SK-N-SH (cell line): ENCODE measurements around the gene NDST4. TPM values are rescaled to one million over a fixed set of nuclear protein-coding genes. Genes with fewer than 3 reads are reported as not detected.

Experiments used
- CTCF ChIA-PET: fragments of 300-600, 350-600 bp; formaldehyde crosslinking; extraction: SDS; loops from one replicate; lab custom pipeline; 2021; lab: Yijun Ruan, JAX
- POLR2A ChIA-PET: fragments of 350-600 bp; sonication (Branson Sonifier 250); formaldehyde crosslinking; extraction: SDS; loops from one replicate; lab custom pipeline; 2020; ENCODE audit warnings: antibody characterized with exemption, inconsistent platforms; lab: Yijun Ruan, JAX
- DNase-seq: peaks from one replicate; pipeline ENCODE4 v3.0.0; 2012
- H2AFZ ChIP-seq: fragments of 200-600 bp; sonication (generic); 2 replicates; pipeline ENCODE4 v1.8.1; 2016; ENCODE audit warnings: antibody characterized with exemption, mild to moderate bottlenecking, low read depth
- H3F3A ChIP-seq: fragments of 200-600 bp; sonication (generic); replicated peaks from 2 replicates; pipeline ENCODE3; 2016; ENCODE audit warnings: antibody characterized with exemption, mild to moderate bottlenecking; ENCODE audit not compliant: insufficient read depth
- H3K27ac ChIP-seq, 2 experiments: fragments of 200-500 bp in 1 of 2; fragments of 200-600 bp in 1 of 2; sonication (Bioruptor generic) in 1 of 2; sonication (generic), shearing (Covaris generic) in 1 of 2; 2 replicates each; pipeline versions ENCODE4 v1.5.1 to v1.6.1; 2014 to 2016; ENCODE audit warnings: low read depth in 2 of 2, inconsistent platforms in 1 of 2, low read length in 1 of 2, mild to moderate bottlenecking in 1 of 2, mixed read lengths in 1 of 2
- H3K27me3 ChIP-seq: fragments of 200-600 bp; sonication (generic), shearing (Covaris generic); 2 replicates; pipeline ENCODE4 v1.6.1; 2016; ENCODE audit warnings: mixed run types; ENCODE audit not compliant: insufficient read depth
- H3K36me3 ChIP-seq, 2 experiments: fragments of 200-500 bp in 1 of 2; fragments of 200-600 bp in 1 of 2; sonication (Bioruptor generic) in 1 of 2; sonication (generic) in 1 of 2; replicated peaks in 1 of 2; 2 replicates each; pipeline versions ENCODE3 to v1.5.1; 2014 to 2016; ENCODE audit warnings: low read length in 1 of 2, mild to moderate bottlenecking in 1 of 2; ENCODE audit not compliant: insufficient read depth in 2 of 2, control insufficient read depth in 1 of 2
- H3K4me1 ChIP-seq, 2 experiments: fragments of 200-500 bp in 1 of 2; fragments of 200-600 bp in 1 of 2; sonication (Bioruptor generic) in 1 of 2; sonication (generic), shearing (Covaris generic) in 1 of 2; 2 replicates each; pipeline versions ENCODE4 v1.5.1 to v1.6.1; 2014 to 2016; ENCODE audit warnings: low read depth in 1 of 2, low read length in 1 of 2, mixed run types in 1 of 2; ENCODE audit not compliant: insufficient read depth in 2 of 2, control insufficient read depth in 1 of 2
- H3K4me2 ChIP-seq: fragments of 200-600 bp; sonication (generic), shearing (Covaris generic); 2 replicates; pipeline ENCODE4 v1.6.1; 2017; ENCODE audit warnings: mixed run types
- H3K4me3 ChIP-seq, 2 experiments: fragments of 200-500 bp in 1 of 2; fragments of 200-600 bp in 1 of 2; sonication (Bioruptor generic) in 1 of 2; sonication (generic), shearing (Covaris generic) in 1 of 2; 2 replicates each; pipeline versions ENCODE4 v1.5.1 to v1.8.1; 2014 to 2016; ENCODE audit warnings: low read depth in 2 of 2, inconsistent platforms in 1 of 2, low read length in 1 of 2, mild to moderate bottlenecking in 1 of 2, mixed read lengths in 1 of 2, moderate library complexity in 1 of 2
- H3K79me2 ChIP-seq: fragments of 200-600 bp; sonication (generic); 2 replicates; pipeline ENCODE4 v1.8.1; 2017; ENCODE audit warnings: mild to moderate bottlenecking; ENCODE audit not compliant: insufficient read depth
- H3K9ac ChIP-seq: fragments of 200-600 bp; sonication (generic); 2 replicates; pipeline ENCODE4 v1.6.1; 2017; ENCODE audit warnings: mixed run types
- H3K9me2 ChIP-seq: fragments of 200-600 bp; sonication (generic); 2 replicates; pipeline ENCODE4 v1.6.1; 2017; ENCODE audit warnings: mixed run types
- H3K9me3 ChIP-seq: fragments of 200-600 bp; sonication (generic); 2 replicates; pipeline ENCODE4 v1.6.1; 2017; ENCODE audit warnings: mixed run types, mild to moderate bottlenecking, moderate library complexity
- H4K20me1 ChIP-seq: fragments of 200-600 bp; sonication (generic); 2 replicates; pipeline ENCODE4 v1.6.1; 2017; ENCODE audit warnings: mild to moderate bottlenecking, mixed run types; ENCODE audit not compliant: insufficient read depth
- CTCF ChIP-seq: fragments of 200-600 bp; sonication (generic); IDR thresholded peaks from 2 replicates; pipeline ENCODE4 v1.6.1; 2017; ENCODE audit warnings: antibody characterized with exemption, mild to moderate bottlenecking, moderate library complexity
- EZH2phosphoT487 ChIP-seq: fragments of 200-600 bp; sonication (generic); IDR thresholded peaks from 2 replicates; pipeline ENCODE4 v1.6.1; 2017; ENCODE audit warnings: low read depth, mixed run types, mild to moderate bottlenecking, antibody characterized with exemption, moderate library complexity, borderline replicate concordance
- MAX ChIP-seq: IDR thresholded peaks from 2 replicates; pipeline ENCODE4 v1.4.0; 2012; ENCODE audit warnings: low read depth
- NRF1 ChIP-seq: IDR thresholded peaks from 2 replicates; pipeline ENCODE4 v1.6.1; 2012; ENCODE audit warnings: low read depth, mild to moderate bottlenecking, low read length
- PBX3 ChIP-seq: IDR thresholded peaks from 2 replicates; pipeline ENCODE4; 2012
- RAD21 ChIP-seq: IDR thresholded peaks from 2 replicates; pipeline ENCODE4 v1.6.1; 2012; ENCODE audit warnings: mild to moderate bottlenecking, low read length
- SIN3A ChIP-seq: IDR thresholded peaks from 2 replicates; pipeline ENCODE4 v1.6.1; 2012; ENCODE audit warnings: low read depth, mild to moderate bottlenecking, low read length, moderate library complexity, borderline replicate concordance
- SMC3 ChIP-seq: IDR thresholded peaks from 2 replicates; pipeline ENCODE4 v1.6.1; 2012; ENCODE audit warnings: low read depth, low read length, improper control_type of control experiment
- WGBS: methylation state at CpG from one replicate; pipeline ENCODE4 v1.1.6; 2017; ENCODE audit warnings: low lambda C conversion rate; 5-methylcytosine and 5-hydroxymethylcytosine counted together
- polyA plus RNA-seq, 3 experiments: library from polyadenylated mRNA; depleted of rRNA; stranded (reverse); fragments of >200 nt; gene quantifications; 2 replicates each; pipeline ENCODE4 v1.2.3, GENCODE V29; 2012
- small RNA-seq, 7 experiments: library from RNA; depleted of rRNA; stranded (forward); fragments of <200 nt; gene quantifications; one replicate each; pipeline ENCODE3, GENCODE V24; 2012

Gene NDST4
- polyA plus RNA-seq, 1 of the 3 experiments (the other 2 are of a cell fraction): not detected

- CTCF ChIA-PET: interaction anchor here (0.8 to 1.6 kb wide), 6 partner anchors 9 to 1072 kb away, joined by 3 to 6 read pairs (median 4); no protein-coding TSS in a partner anchor
- TF ChIP-seq SMC3 (peak; percentile 10; the same call in 1 of the 2 replicates), EZH2phosphoT487 (no peak), MAX (no peak), PBX3 (no peak), CTCF (peak; percentile 49), RAD21 (peak; percentile 65), NRF1 (no peak), SIN3A (no peak)
- no peak overlapping the region; a peak in 1 of 4 replicates for H3K4me3 ChIP-seq
- no peaks in the 10 kb centered on the region for H3F3A ChIP-seq
- no peaks in the 10 kb centered on the region for H3K9me2 ChIP-seq
- no peak overlapping the region for H2AFZ ChIP-seq
- H3K27me3 ChIP-seq: no peaks in the 10 kb centered on the region
- no peaks in the 10 kb centered on the region for H3K9me3 ChIP-seq
- POLR2A ChIA-PET: no interaction called here
- 58% methylated on average over 1 of the region's 1 CpG for WGBS
- no peaks in the 10 kb centered on the region for H4K20me1 ChIP-seq
- H3K79me2 ChIP-seq: no peaks in the 10 kb centered on the region
- no peaks in the 10 kb centered on the region for H3K36me3 ChIP-seq
- H3K9ac ChIP-seq: no peak overlapping the region
- no peak overlapping the region for H3K27ac ChIP-seq
- no peak overlapping the region for H3K4me2 ChIP-seq
- DNase-seq: peak; percentile 1
- H3K4me1 ChIP-seq: peaks cover 0 to 6% of the 10 kb centered on the region in 2 experiments; a peak in 1 of 4 replicates
Observed at GRCh38 chr4:114780205-114780604, 333.2 kb downstream of the NDST4 start.

Small RNA genes within 50 kb of the gene (small RNA-seq; reads per million reads assigned to genes)
- gene RN7SL808P: 0 to 1.1 (median 0) reads per million in 7 experiments
